ENCODE measurements around the gene ENO1. TPM values are rescaled to one million over a fixed set of nuclear protein-coding genes. Genes with fewer than 3 reads are reported as not detected.
"Not testable (repeated sequence)": the region's sequence is repeated elsewhere in the genome, so short reads cannot be mapped to it uniquely, and the experiment has no call there.

Gene ENO1
- polyA plus RNA-seq, 5 donors = 635 to 805 (median 753) TPM

DNA sequence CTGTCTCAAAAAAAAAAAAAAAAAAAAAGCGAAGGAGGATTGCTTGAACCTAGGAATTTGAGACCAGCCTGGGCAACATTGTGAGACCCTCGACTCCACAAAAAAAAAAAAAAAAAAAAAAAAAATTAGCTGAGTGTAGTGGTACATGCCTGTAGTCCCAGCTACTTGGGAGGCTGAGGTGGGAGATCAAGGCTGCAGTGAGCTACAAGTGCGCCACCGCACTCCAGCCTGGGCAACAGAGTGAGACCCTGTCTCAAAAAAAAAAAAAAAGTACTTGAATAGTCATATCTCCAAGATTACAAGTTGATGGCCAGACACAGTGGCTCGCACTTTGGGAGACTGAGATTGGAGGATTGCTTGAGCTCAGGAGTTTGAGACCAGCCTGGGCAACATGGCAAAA lies 27.4 kb downstream of the ENO1 start:
- DNase-seq = no peak

DNA sequence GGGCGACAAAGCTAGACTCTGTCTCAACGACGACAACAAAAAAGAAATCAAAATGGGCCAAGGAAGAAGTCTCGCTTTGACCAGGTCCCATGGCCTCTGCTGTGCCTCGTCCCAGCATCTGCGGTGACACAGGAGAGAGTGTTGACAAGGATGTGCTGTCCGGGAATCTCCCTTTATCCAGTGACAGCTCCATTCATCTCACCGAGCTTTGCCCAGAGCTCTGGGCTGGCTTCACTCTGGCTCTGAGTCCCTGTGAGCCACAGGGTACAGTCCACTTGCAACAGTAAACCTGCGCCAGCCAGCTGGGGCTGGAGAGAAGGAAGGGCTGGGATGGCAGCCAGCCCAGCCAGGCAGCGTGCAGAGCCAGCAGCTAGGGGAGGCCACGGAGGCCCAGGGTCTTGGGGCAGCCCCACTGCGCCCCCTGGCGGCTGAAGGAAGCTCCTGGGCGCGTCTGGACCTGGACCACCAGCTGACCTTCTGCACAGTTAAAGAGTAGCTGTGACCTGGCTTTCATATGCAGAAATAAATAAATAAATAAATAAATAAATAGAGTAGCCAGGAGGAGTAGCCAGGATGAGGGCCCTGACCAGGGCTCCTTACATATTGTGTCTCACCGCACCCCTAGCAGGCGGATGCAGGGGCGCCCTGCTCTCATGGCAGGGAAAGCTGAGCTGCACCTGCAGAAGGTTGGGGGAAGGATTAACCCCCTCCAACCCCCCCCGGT lies 29.7 kb downstream of the ENO1 start:
- DNase-seq = peak; percentile 93 to 95

DNA sequence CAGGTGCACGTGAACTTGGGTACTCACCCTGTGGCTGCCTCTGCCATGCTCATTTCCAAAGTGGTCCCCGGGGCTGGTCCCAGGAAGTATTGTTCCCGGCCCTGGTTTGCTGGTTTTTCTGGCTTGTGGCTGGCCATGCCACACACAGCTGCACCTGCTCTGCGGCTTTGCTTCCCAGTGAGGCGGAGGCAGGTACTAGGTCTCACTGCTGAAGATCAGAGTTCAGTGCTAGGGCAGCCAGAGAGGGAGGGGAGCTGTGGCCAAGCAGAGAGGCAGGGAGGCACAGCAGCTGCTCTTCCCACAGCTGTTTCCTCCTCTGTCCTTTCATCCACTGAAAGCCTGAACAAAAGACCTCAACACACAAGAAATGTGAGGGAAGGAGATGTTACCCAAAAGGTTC lies 30.5 kb downstream of the ENO1 start:
- DNase-seq = no peak

DNA sequence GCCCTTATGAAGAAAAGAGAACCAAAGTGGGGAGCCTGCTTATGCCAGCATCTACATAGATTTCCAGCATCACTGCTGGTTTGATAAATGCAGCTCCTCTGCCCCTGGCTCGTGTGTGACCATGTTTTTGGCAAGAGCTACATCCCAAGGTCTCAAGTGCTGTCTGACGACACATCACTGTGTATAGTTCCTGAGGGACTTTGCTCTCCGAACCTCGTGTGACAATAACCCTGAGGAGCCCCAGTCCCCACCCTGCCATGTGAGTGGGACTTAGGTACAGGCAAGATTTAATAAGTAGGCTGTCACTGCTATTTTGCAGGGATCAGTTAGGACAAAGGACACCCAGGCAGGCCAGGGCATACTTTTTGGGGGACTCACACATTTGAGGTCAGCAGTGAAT lies 32.2 kb downstream of the ENO1 start:
- no peak for DNase-seq

DNA sequence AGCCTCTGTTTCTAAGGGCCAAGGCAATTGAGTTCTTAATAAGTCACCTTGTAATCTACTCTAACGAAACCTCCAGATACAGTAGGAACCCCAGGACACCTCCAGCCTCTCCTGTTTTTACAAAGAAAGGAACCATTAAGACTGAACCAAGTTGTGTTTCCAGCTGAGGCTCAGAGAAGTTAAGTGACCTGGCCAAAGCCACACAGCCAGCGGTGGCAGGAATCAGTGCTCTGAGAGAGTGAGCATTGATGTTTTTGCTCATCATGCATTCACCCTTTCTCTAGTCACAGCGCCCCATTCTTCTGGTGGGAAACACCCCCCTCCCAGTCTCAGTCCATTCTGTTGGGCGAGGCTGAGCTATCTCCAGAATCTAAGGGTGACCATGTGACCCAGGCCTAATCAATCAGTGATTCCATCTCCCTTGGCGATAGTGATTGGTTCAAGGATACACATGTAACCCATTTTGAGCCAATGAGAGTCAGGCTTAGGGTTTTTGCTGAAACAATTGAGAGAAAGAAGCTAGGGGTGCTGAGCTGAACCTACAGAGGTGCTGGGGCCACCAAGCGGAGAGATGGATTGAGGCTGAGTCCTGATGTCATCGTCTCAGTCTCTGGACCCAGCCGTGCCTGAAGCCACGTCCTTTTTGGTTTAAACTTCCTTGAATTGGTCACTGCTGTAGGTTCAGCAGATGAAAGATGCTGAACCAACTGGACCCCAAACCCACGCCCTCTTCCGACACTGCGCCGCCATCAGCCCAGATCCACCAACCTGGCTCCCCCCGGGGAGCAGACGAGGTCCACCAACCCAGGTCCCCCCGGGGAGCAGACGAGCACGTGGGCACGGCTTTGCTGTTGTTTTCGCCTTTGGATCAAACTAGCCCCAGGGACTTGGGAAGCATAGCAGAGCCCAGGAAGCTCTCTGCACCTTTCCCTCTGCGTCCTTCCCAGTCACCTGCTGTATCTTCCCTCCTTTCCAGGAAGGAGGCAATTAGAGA lies 33.1 kb downstream of the ENO1 start:
- DNase-seq = no peak

DNA sequence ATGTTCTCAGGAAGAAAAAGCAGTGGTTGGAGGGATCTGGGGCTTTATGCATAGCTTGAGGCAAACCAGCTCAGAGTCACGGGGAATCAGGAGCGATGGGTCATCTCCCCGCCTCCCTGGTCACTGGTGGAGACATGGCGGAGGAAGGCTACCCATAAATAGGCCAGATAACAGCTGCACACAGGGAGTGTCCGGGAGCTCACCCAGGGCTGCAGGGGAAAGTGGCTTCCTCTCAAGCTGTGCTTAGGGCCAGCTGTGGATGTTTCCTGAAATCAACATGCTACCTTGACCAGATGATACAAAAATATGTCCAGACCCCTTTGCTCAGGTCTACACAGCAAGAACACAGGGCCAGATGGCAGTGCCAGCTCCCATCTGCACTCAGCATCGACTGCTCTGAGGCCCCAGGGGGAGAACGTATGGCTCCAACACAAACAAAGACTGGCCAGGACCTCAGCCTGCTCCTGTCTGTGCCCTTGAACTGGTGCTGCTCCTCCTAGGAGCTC lies 33.9 kb downstream of the ENO1 start:
- DNase-seq = no peak

DNA sequence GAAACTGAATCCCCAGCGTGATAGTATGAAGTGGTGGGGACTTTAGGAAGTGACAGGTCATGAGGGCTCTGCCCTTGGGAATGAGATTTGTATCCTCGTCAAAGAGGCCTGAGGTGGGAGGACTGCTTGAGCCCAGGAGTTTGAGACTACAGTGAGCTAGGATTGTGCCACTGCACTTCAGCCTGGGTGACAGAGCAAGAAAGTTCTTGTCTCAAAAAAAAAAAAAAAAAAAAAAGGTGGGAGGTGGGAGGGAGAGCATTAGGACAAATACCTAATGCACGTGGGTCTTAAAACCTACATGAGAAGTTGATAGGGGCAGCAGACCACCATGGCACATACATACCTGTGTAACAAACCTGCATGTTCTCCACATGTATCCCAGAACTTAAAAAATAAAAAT lies 37.1 kb downstream of the ENO1 start:
- DNase-seq = no peak

DNA sequence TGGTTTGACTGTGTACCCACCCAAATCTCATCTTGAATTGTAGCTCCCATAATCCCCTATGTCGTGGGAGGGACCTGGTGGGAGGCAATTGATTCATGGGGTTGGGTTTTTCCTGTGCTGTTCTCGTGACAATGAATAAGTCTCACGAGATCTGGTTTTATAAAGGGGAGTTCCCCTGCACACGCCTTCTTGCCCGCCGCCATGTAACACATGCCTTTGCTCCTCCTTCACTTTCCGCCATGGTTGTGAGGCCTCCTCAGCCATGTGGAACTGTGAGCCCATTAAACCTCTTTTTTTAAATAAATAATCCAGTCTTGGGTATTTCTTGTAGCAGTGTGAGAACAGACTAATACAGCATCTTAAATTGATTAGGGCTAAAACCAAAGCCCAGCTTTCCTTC lies 38.5 kb downstream of the ENO1 start:
- DNase-seq = no peak

DNA sequence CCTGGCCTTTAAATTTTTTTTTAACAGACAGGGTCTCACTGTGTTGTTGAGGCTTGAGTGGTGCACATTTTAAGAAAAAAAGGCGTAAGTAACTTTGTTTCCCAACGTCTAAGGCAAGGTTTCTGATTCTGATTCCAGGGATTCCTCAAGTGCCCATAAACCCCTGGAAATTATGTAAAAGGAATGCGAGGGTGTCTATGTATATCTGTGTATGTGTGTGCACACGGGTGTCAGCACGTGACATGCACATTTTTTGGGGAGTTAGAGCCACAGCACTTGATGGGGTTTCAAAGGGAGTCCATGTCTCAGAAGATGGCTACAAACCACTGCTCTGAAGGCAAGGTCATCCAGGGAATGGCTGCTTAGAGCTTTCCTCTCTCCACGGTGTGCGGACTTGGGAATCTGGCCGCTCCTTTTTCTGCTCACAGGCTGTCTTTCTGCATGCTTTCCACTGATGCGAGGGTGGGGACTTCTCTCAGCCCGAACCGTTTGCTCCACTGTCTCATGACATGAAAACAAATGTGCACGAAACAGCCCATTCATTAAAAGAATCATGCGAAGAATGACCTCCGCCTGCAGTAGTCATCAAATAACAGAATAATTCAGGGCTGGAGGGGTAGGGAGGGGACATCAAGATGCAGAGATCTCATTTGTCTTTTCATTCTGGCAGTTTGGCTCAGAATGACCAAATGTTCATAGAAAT lies 42.4 kb downstream of the ENO1 start:
- no peak for DNase-seq

DNA sequence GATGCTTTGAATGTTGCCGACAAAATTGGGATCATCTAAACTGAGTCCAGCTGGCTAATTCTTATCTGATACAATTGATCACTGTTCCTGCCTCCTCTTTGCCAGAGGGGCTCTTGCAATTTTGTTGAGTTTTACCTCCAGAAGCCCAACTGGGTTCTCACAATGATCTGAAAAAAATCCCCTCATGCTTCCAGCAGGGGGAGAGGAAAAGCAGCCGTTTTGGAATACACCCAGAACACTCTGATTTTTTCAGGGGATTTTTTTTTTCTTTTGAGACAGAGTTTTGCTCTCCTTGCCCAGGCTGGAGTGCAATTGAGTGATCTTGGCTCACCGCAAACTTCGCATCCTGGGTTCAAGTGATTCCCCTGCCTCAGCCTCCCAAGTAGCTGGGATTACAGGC lies 47.1 kb downstream of the ENO1 start:
- DNase-seq = no peak

DNA sequence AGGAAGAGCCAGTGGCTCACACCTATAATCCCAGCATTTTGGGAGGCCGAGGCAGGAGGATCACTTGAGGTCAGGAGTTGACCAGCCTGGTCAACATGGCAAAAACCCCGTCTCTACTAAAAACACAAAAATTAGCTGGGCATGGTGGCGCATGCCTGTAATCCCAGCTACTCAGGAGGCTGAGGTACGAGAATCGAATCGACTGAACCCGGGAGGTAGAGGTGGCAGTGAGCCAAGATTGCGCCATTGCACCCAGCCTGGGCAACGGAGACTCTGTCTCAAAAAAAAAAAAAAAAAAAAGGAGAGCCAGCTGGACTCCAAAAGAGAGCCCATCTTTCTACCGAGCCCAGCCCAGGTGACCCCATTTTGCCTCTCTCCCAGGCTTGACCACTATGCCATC lies 47.8 kb downstream of the ENO1 start:
- not testable (repeated sequence) for DNase-seq

DNA sequence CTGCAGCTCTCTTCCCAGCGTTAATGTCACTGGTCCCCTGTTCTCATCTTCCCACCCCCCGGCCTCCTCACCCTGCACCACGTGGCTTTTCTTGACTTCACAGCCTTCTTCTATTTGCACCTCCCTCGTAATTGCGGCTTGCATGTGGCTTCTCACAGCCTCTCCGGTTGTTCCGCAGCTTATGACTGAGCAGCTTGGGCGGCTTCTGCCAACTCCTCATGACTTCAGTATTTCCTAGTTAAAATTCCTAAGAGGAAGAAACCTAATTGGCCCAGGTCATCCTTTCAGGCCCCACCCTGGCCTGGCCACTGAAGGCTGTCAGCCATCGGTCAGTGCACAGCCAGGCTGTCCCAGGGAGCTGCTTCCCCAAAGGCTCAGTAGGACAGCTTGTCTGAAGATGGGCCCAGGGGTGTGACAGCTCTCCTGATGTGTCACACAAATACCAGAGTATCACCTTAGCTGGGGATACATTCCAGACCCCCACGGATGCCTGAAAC lies 52.5 kb downstream of the ENO1 start:
- no peak for DNase-seq

DNA sequence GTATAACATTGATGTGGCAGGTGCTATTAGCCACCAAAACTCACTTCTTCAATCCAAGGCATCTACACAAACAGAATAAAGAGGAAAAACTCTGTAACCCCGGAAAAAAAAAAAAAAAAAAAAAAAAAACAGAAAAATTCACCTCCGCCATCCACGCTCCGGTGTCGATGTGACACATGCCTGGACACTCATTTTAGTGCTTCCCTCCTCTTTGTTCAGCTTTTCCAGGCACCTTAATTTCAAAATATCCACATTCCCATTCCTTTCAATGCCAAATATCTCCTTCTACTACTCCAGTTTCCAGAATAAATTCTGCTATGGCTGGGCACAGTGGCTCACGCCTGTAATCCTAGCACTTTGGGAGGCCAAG lies 55.2 kb downstream of the ENO1 start:
- DNase-seq = no peak

DNA sequence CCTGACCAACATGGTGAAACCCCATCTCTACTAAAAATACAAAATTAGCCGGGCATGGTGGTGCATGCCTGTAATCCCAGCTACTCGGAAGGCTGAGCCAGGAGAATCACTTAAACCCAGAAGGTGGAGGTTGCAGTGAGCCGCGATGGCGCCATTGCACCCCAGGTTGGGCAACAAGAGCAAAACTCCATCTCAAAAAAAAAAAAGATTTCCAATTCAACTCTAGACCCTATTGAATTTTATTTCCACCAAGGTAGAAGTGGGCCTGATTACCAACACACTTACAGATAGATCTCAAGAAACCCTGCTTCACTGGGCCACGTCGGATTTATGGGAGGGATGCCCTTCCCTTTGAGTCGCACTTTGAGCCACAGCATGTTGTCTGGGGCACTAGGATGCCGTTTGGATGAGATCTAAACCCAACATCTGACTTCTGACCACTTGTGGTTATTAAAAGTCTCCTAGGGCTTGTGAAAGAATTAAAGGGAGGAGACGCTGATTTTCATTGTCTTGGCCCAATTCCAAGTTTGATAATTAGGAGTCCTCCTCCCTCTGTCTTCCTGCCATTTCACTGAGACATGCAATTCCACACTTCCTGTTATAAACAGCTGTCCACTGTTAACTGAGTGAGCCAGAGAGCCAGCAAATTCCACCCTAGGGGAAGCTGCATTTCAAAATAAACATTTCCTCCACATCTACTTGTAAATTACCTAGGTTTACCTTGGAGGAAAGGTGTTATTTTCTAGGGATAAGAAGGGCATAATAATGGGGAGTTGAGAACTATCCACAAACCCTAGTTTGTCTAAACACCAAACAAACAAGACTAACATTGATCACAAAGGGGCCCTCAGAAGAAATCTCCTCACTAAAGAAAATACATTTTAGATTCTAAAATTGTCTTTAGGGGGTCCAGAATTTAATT lies 55.9 kb downstream of the ENO1 start:
- DNase-seq = peak; percentile 76 to 79

DNA sequence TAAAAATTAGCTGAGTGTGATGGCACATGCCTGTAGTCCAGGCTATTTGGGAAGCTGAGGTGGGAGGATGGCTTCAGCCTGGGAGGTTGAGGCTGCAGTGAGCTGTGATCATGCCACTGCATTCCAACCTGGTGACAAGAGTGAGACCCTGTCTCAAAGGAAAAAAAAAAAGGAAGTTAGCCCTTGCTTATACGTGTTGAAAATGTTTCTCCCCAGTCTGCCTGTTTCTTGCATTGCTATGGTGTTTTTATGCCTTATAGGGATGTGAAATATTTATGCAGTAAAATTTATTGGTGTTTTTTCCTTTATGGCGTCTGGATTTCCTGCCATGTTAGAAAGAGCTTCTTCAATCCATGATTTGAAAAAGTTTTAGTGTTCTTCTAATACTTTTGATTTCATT lies 57.4 kb downstream of the ENO1 start:
- DNase-seq = no peak

DNA sequence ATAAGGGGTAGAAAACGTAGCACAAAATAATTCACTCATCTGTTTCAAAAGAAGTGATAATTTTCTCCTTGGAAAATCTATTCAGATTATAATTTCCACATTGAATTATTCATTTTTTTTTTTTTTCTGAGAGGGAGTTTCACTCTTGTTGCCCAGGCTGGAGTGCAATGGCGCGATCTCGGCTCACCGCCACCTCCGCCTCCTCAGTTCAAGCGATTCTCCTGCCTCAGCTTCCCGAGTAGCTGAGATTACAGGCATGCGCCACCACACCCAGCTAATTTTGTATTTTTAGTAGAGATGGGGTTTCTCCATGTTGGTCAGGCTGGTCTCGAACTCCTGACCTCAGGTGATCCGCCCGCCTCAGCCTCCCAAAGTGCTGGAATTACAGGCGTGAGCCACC lies 59.7 kb downstream of the ENO1 start:
- not testable (repeated sequence) for DNase-seq

DNA sequence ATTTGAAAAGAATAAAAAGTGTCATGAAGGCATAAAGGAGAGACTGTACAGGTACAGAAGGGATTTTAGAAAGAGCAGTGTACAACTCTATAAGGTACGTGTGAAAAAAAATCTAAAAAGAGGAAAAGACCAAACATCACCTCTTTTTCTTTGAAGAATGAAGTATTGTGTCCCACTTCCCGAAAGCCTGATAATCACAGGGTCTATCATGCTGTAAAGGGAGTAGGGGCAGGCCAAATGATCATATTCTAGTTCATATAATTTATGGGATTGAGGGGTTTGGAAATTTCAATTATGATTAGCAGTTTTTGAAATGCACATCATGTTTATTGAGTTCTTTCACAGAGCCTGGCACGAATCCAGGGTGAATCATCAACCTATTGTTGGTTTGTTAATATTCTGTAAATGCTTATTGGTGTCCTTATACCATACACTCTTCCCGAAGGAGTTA lies 60.1 kb downstream of the ENO1 start:
- peak; percentile 38 to 44 for DNase-seq

DNA sequence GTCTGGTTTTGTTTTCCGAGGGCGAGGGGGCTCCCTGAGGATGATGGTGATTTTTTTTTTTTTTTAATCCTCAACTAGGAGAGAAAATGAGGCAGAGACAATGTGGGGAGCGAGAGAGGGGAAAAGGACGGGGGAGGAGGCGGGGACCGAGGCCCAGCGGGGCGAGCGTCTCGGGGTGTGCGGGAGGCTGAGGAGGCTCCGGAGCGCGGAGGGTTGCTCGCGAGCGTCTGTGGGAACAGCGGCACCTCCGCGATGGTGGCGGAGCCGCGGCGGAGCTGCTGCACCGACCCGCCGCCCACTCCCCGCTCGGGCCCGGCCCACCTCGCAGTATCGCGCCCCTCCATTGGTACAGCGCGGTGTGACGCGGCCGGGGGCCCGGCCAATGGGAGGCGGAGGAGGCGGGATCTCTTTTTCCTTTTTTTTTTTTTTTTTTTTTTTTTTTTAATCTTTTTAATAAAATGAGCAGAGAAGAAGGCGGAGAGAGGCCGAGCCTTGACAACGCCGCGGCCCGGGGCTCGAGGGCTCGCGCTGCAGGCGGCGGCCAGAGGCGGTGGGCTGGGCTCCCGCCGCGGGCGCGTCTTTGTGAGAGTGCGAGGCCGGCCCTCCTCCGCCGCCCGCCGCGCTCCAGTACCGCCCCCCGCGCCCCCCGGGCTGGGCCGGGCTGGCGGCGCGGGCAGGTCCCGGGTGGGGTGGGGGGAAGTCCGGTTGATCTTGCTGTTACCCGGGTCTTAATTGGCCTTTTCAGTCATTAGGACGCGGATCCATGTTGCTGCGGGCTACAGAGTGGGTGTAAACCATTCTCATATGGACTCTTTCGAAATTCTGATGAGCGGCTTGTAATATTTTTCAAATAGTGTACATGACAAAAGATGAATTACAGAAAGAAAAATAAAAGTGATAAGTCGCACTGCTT lies 60.8 kb downstream of the ENO1 start, which contains the start of gene RERE:
Gene RERE (minus strand): TSS at position 229 of the 913 bp plus-strand sequence.
- DNase-seq = peak; percentile 96 to 97

DNA sequence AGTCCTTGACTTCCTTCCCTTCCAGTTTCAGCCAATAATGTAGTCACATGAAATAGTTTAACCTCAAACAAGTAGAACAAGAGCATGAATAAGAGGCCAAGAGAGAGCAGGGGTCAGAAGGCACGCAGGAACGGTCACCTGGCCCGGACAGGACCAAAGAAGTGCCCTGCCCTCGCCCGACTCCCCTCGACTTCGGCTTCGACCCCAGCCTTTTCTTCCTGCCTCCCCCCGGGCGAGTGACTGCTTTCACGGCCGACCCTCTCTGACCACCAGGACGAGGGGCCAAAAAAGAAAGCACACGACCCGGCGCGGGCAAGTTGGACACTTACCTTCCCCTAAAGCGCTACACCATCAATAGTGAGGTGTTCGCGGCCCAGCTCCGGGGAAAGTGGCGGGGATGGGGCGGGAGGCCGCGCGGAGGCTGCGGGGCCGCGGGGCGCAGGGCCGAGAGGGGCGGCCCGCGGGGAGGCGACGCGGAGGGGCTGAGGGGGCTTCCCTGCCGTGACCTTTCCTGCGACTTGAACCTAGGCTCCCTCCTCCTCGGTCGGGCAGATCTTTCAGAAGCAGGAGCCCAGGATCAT lies 61.6 kb downstream of the ENO1 start:
- DNase-seq = peak in 1 of 2 donors; percentile 34
